HG02678 (cell line): ENCODE measurements around the gene GPR161.

Source experiments
- ATAC-seq: cut with Tn5 transposase; IDR thresholded peaks from one replicate; pipeline ENCODE4 v1.9.1; 2021; ENCODE audit warnings: mild to moderate bottlenecking, moderate library complexity; ENCODE audit not compliant: unreplicated experiment

The GPR161 gene

GRCh38 chr1:168110896-168111545 is 25.7 kb downstream of the GPR161 start:
- ATAC-seq = no peak

DNA sequence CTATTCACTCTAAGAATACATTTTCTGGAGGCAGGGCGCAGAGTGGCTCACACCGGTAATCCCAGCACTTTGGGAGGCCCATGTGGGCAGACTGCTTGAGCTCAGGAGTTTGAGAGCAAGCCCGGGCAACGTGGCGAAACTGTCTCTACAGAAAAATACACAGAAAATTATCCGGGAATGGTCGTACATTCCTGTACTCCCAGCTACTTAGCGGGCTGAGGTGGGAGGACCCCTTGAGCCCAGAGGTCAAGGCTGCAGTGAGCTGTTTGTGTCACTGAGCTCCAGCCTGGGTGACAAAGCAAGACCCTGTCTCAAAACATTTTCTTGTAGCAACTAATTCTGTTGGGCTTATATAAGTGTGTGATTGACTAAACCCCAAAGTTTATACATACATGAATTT is 30.5 kb downstream of the GPR161 start:
- no peak for ATAC-seq

GRCh38 chr1:168105846-168106245 is 30.9 kb downstream of the GPR161 start:
- no peak for ATAC-seq

DNA sequence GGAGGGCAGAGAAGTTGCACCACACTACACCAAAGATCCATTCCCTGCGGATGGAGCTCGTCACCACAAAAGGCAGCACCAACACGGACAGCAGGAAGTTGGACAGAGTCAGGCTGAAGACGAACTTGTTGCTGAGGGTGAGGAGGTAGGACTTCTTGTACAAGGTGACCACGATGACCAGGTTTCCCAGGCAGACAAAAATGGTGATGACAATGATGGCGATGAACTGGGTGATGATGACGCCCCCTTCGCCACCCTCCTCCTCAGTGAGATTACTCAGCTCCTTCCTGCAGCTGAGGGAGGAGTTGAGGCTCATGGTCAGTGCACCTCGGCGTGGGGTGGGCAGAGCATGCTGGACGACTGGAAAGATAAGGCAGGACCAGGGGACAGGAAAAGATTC is 32.2 kb downstream of the GPR161 start:
- no peak for ATAC-seq

DNA sequence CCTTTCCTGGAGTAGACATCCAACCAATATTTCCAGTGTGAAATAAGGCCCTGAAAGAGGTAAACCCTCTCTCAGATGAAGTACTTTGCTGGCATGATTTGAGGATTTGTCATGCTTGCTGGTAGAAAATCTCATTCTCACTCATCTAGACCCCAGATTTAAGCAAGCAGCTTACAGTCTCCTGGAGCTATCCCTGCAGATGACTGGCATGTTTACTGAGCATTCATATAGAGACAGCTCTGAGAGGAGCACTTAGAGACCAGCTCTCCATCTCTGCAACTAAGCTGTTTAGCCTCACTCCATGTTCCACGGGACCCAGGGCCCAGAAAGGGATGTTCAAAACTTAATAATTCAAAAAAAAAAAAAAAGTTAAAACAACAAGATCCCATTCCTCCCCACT is 34.2 kb downstream of the GPR161 start:
- no peak for ATAC-seq

DNA sequence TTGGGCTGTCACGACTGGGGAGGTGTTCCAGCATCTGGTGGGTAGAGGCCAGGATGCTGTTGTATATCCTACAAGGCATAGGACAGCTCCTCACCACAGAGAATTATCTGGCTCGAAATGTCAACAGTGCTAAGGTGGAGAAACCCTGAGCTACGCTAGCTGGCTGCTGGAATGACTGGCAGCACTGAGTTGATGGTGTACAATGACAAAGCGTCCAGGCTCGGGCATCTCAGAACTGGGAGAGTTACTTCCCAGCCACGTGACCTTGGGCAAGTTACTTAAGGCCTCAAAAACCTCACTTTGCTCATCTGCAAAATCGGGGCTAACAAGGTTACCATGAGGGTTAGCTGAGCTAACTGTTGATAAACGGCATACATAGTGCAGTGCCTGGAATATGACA is 35.4 kb downstream of the GPR161 start:
- ATAC-seq = no peak

GRCh38 chr1:168100315-168101002 is 36.3 kb downstream of the GPR161 start:
- ATAC-seq = no peak

DNA sequence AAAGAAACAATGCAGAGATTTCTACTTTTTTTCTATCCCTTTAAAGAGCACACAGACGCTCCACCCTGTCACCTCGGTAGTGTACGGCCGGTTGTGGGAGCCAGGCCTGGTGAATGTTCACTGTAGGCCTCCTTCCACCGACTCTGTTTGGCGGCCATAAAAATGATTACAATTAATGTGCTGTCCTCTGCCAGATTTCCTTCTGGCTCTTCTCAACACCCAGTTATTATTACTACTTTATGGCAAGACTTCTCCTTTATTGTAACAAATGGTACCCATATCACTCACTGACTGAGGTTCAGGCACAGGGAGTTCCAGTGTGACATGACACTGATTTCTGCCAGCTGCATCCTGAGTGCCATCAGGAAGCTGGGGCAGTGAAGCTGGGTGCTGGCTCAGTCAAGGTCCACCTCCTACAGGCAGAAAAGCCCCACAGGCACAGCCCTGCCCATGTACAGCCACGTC is 37.4 kb downstream of the GPR161 start:
- no peak for ATAC-seq

- no peak for ATAC-seq
Observed at GRCh38 chr1:168098534-168099320, 38.0 kb downstream of the GPR161 start.

DNA sequence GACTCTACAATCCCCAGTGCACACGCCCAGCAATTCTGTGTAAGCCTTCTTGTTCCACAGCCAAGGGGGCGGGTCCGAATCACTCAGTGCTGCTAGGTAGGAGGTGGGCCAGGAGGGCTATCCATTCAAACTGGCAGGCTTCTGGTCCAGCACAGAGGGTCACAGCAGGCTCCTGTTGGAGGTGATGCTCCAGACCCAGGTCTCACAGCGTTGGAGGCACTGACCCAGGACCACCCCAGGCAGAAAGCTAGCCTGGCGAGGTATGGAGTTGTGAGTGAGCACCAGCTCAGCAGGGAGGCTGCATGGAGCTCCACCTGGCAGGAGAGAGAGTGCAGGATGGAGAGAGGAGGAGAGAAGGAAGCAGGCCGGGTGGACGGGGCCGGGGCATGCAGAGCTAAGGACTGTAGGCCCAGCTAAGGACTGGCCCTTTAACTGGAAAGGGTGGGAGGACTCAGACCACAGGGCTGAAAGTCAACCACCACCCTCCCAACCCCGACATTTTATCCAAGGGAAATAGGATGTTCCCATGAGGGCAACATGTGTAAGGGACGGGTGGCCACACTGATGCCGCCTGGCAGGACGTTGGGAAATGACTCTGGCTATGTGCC is 38.7 kb downstream of the GPR161 start:
- ATAC-seq = no peak

DNA sequence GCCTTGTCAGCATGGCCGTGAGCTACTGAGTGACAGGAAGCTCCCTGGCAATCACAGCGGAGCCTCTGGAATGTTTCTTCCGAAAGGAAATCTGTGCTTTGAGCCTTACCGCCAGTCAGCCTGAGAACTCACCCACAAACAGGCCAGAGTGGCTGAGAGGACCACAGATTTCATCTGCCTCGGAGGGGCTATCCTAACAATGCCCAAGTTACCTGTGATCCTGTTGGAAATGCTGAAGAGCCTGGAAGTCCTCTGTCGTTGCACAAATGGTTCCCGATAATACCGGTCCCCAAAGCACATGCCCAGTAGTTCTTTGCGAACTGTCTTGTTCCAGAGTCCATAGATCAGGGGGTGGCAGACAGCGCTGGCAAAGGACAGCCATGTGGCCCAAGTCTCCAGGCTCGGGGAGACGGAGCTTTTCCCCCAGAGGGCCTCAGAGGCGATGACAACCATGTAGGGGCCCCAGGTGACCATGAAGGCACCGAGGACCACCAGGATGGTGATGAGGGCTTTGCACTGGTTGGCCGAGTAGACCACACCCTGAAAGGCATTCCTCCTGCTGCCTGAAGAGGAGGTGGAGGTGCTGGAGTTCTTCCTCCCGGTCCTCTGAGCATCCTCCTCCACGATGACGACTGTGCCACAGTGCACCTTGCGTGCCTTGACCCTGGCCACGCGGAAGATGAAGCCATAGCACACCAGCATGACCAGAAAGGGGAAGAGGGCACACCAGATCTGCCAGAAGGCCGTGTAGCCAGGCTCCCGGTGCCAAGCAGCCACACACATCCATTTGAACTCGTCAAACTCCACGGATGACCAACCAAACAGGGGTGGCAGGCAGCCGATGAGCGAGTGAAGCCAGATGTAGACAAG is 40.2 kb downstream of the GPR161 start:
- no peak for ATAC-seq

- ATAC-seq = no peak
Observed at GRCh38 chr1:168095476-168095875, 41.3 kb downstream of the GPR161 start.

GRCh38 chr1:168093616-168094015 is 43.1 kb downstream of the GPR161 start:
- ATAC-seq = no peak

DNA sequence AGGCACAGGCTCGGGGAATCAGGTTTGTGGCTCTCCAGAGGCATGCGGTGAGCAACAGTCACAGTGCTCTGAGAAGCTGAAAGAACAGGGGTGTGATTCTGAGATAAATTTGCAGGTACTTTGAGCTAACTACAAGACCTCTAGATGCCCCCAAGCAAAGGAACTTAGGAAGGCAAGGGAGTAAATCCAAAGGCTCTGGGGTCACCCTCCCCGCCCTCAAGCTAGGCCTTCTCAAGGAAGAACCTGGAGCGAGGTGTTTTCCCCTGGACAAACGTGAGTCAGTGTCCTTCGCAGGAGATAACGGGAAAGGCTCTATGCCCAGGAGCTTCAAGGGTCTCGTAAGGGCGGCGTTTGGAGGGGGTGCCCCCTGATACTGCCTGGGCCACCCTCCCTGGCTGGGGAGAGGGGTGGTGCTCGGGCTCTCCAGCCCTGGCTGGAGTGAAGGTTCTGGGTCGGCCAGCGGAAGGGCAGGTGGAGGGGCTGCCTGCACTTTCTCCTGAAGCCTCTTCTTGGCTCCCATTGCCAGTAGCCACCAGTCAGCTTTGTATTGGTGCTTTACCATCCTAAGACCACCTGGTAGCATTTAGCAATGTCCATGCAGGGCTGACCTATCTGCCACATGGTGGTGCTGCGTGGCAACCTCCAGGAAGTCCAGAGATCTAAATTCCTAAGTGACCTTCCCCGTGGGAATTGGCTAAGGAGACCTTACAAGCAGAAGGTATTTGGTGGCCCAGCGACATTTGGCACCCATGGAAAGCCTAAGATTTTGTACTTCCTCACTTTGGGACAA is 44.0 kb downstream of the GPR161 start:
- ATAC-seq = no peak

DNA sequence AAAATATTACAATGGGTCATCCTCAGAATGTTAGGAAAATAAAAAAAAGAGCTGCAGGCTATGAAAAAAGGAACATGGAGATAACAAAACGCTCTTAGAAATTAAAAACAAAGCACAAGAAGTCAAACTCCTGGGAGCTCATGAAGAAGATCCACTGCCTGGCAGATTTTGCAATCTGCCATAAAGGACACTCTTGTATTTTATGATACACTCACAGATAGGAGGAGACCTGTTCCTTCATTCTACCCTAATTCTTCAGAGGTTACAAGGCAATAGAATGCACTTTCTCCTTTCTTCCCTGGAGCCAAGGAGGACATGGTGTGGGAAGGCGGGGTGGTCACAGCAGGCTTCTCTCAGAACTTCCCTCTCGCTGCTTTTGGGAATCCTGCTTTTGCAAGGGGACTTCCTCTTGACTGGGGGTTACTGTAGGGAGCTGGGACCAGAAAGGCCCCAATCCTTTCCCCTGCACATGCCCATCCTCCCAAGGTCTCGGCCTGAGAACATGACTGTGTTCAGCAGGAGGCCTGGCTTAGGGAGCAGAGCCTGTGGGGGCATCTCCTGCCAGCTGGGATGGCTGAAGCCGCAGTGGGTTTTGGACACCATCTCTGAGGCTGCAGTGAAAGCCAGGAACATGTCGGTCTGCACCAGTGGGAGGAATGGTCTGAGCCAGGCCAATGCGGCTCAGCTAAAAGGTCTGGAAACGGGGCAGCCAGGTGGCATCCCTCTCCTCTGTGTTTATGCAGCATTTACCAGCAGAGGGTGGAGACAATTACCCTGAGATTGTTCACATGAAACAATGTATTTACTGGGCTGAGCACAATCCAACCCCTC is 44.8 kb downstream of the GPR161 start:
- no peak for ATAC-seq

GRCh38 chr1:168091063-168091462 is 45.7 kb downstream of the GPR161 start:
- ATAC-seq = no peak

DNA sequence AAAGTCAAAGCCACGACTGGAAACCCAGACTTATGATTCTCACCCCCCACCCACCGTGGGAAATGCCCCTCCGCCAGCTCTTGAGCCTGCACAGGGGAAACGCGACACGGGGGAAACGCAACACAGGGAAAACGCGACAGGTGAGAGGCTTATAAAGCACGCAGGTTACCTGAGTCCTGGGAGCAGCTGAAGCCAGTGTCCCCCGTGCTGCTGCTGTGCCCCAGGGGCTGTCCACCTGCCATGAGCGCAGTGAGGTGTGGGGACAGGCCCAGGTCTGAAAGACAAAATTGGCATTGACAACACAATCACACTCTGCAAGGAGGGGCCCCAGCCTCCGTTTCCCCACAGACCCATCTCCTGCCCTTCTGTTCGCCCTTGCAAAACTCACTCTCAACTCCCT is 46.3 kb downstream of the GPR161 start:
- no peak for ATAC-seq

DNA sequence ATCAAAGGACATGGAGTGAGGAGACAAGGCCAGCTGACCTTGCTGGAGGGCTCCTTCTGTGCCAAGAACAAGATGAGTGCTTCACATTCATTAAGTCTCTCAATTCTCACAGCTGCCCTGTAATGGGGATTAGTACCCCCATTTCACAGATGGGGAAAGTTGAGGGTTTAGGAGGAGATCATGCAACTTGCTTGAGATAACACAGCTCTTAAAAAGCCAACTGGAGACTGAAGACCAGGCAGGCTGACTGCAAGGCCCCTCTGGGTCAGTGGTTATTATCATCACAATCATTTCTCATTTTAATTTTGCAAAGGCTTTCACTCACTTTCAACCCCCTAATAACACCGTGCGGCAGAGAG is 46.8 kb downstream of the GPR161 start:
- no peak for ATAC-seq
